WTC11 (cell line): ENCODE data around the gene COL4A3. TPM values are rescaled to one million over a fixed set of nuclear protein-coding genes. Genes with fewer than 3 reads are reported as not detected.

ENCODE experiments used
- ATAC-seq: fragments of 200-7000 bp; cut with Tn5 transposase; 2 replicates; pipeline ENCODE4 v1.10.0; 2021; ENCODE audit warnings: mild to moderate bottlenecking, moderate library complexity
- CTCF ChIA-PET: fragments of 300-600 bp; sonication (Branson Sonifier 250); formaldehyde crosslinking; loops from one replicate; lab custom pipeline; 2021; ENCODE audit warnings: antibody characterized with exemption; lab: Charles Lee
- POLR2A ChIA-PET: fragments of 350-600 bp; sonication (Branson Sonifier 250); formaldehyde crosslinking; loops from one replicate; lab custom pipeline; 2021; ENCODE audit warnings: antibody characterized with exemption; lab: Charles Lee
- DNase-seq: peaks from one replicate; pipeline ENCODE4 v3.0.0; 2021; ENCODE audit warnings: low spot score
- H3K27ac Mint-ChIP-seq: 2 replicates; pipeline ENCODE4 v1.8.0; 2021; ENCODE audit warnings: mixed read lengths
- H3K27me3 Mint-ChIP-seq: 2 replicates; pipeline ENCODE4 v1.8.0; 2021; ENCODE audit warnings: low read depth, mild to moderate bottlenecking, moderate library complexity, mixed read lengths
- H3K36me3 Mint-ChIP-seq: 2 replicates; pipeline ENCODE4 v1.8.0; 2021; ENCODE audit warnings: mixed read lengths
- H3K4me1 Mint-ChIP-seq: 2 replicates; pipeline ENCODE4 v1.8.0; 2022; ENCODE audit warnings: mixed read lengths
- H3K4me3 Mint-ChIP-seq: 2 replicates; pipeline ENCODE4 v1.8.0; 2021; ENCODE audit warnings: mild to moderate bottlenecking, moderate library complexity, mixed read lengths
- H3K9me3 Mint-ChIP-seq: 2 replicates; pipeline ENCODE4 v1.8.0; 2021; ENCODE audit warnings: mixed read lengths
- ATF1 ChIP-seq: sonication (generic); formaldehyde crosslinking; IDR thresholded peaks from 2 replicates; pipeline ENCODE4 v1.8.1; 2023; ENCODE audit warnings: mild to moderate bottlenecking, moderate library complexity, missing genetic modification reagents
- CDX4 ChIP-seq: fragments of 250-450 bp; sonication (Bioruptor Pico); IDR thresholded peaks from 2 replicates; pipeline ENCODE4 v1.9.0; 2021; ENCODE audit warnings: moderate library complexity, mild to moderate bottlenecking, inconsistent platforms, borderline replicate concordance
- CREB1 ChIP-seq: sonication (generic); formaldehyde crosslinking; IDR thresholded peaks from 2 replicates; pipeline ENCODE4 v1.8.0; 2023; ENCODE audit warnings: mild to moderate bottlenecking, missing genetic modification reagents
- ETV6 ChIP-seq: sonication (generic); formaldehyde crosslinking; IDR thresholded peaks from 2 replicates; pipeline ENCODE4 v1.8.1; 2022; ENCODE audit warnings: mild to moderate bottlenecking, missing genetic modification reagents
- IRF2 ChIP-seq: sonication (generic); formaldehyde crosslinking; IDR thresholded peaks from 2 replicates; pipeline ENCODE4 v1.8.0; 2022; ENCODE audit warnings: low read depth, missing genetic modification reagents, borderline replicate concordance
- MXD4 ChIP-seq: fragments of 250-450 bp; sonication (Bioruptor Pico); IDR thresholded peaks from 2 replicates; pipeline ENCODE4 v1.8.0; 2021; ENCODE audit warnings: mild to moderate bottlenecking, moderate library complexity, borderline replicate concordance
- MYBL2 ChIP-seq: sonication (generic); formaldehyde crosslinking; IDR thresholded peaks from 2 replicates; pipeline ENCODE4 v1.8.1; 2023; ENCODE audit warnings: mild to moderate bottlenecking, moderate library complexity, missing genetic modification reagents
- OVOL2 ChIP-seq: fragments of 250-450 bp; sonication (Bioruptor Pico); IDR thresholded peaks from 2 replicates; pipeline ENCODE4 v1.9.0; 2021; ENCODE audit warnings: mild to moderate bottlenecking, borderline replicate concordance
- SMAD3 ChIP-seq: sonication (generic); formaldehyde crosslinking; IDR thresholded peaks from 2 replicates; pipeline ENCODE4 v1.8.0; 2022; ENCODE audit warnings: missing genetic modification reagents, mild to moderate bottlenecking, borderline replicate concordance
- SOX15 ChIP-seq: fragments of 250-450 bp; sonication (Bioruptor Pico); IDR thresholded peaks from 2 replicates; pipeline ENCODE4 v1.9.0; 2021; ENCODE audit warnings: mild to moderate bottlenecking
- TP53 ChIP-seq: sonication (generic); formaldehyde crosslinking; IDR thresholded peaks from 2 replicates; pipeline ENCODE4 v1.8.1; 2023; ENCODE audit warnings: mild to moderate bottlenecking, missing genetic modification reagents
- USF1 ChIP-seq: sonication (generic); formaldehyde crosslinking; IDR thresholded peaks from 2 replicates; pipeline ENCODE4 v1.8.0; 2022; ENCODE audit warnings: mild to moderate bottlenecking, missing genetic modification reagents
- ZNF121 ChIP-seq: sonication (generic); formaldehyde crosslinking; IDR thresholded peaks from 2 replicates; pipeline ENCODE4 v1.8.0; 2023; ENCODE audit warnings: missing genetic modification reagents
- ZNF423 ChIP-seq: fragments of 250-450 bp; sonication (Bioruptor Pico); IDR thresholded peaks from 2 replicates; pipeline ENCODE4 v2.1.2; 2022; ENCODE audit warnings: mild to moderate bottlenecking, moderate library complexity
- total RNA-seq: library from RNA; stranded (reverse); gene quantifications from 3 replicates; pipeline ENCODE4 v1.2.3, GENCODE V29; 2021
- TF ChIP-seq, protein P1 (sequence below): fragments of 250-450 bp; sonication (Bioruptor Pico); IDR thresholded peaks from 2 replicates; pipeline ENCODE4 v1.8.0; 2021; ENCODE audit warnings: mild to moderate bottlenecking
- TF ChIP-seq, protein P2 (sequence below): sonication (generic); formaldehyde crosslinking; IDR thresholded peaks from 2 replicates; pipeline ENCODE4 v1.8.1; 2023; ENCODE audit warnings: mild to moderate bottlenecking, missing genetic modification reagents, moderate library complexity
- TF ChIP-seq, protein P3 (sequence below): sonication (generic); formaldehyde crosslinking; IDR thresholded peaks from 2 replicates; pipeline ENCODE4 v1.8.1; 2023; ENCODE audit warnings: mild to moderate bottlenecking, moderate library complexity, missing genetic modification reagents
- TF ChIP-seq, protein P4 (sequence below): sonication (generic); formaldehyde crosslinking; IDR thresholded peaks from 2 replicates; pipeline ENCODE4 v1.8.1; 2022; ENCODE audit warnings: low read depth, missing genetic modification reagents, borderline replicate concordance

COL4A3 gene
- total RNA-seq, 1 experiment from 2014 or later = 0.90 TPM

DNA sequence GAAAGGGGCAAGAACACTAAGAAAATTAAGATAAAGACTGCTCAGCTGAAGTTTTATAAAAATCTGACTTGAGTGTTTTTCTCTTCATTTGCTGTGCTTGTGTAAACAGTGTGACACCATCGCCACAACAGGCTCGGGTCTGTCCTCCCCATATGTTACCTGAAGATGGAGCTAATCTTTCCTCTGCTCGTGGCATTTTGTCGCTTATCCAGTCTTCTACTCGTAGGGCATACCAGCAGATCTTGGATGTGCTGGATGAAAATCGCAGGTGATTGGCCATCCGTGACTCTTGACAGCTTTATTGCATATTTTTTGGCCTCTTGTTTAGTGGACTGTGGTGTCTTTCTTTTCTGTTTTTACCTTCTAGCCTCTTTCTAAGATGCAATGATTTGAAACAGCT, 182.7 kb downstream of the COL4A3 start:
- Mint-ChIP-seq H3K9me3 (no peaks in the 10 kb centered on the region), H3K4me1 (peaks cover 15% of the 10 kb centered on the region), H3K4me3 (no peak overlapping the region), H3K27ac (no peak overlapping the region), H3K27me3 (no peaks in the 10 kb centered on the region), H3K36me3 (peaks cover 12% of the 10 kb centered on the region)
- TF ChIP-seq CREB1 (CRISPR knock-in tag) = no peak
- TF ChIP-seq ATF1 = no peak
- CTCF ChIA-PET = interaction anchor here (0.6 to 1.4 kb wide), 3 partner anchors 11 to 311 kb away, joined by 3 to 4 read pairs (median 3); no protein-coding TSS in a partner anchor
- peak; percentile 86 for ATAC-seq
- POLR2A ChIA-PET = no interaction called here
- DNase-seq = no peak

- peaks cover 4% of the 10 kb centered on the region; the same call in 1 of the 2 replicates for H3K36me3 Mint-ChIP-seq
- POLR2A ChIA-PET = no interaction called here
Observed at GRCh38 chr2:227348324-227348723, 183.9 kb downstream of the COL4A3 start.

DNA sequence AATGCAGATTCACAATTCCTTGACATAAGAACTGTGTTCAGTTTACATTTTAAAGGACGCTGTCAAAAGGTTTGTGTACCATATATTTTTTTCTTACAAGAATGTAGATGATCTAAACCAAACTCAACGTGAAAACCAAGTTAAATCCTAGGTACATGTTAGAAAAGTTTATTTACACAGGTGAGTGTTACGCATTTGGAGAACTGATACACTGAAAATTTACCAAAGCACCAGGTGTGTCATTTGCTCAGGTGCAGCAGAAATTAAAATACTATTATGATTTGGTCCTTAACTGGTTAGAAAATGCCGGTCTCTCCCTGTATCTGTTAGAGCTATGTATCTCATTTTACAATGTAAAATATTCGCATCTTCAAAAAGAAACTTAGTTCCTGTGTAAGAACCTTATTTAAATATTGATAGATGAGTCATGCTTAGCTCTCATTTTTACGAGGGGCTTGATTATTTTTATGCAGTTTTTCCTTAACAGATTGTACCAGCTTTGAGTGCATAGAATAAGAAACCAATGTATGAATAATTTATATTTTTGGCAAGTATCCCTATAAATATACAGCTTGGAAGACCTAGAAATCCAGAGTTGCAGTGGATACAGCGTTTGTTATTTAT, 185.7 kb downstream of the COL4A3 start:
- Mint-ChIP-seq H3K9me3 (no peaks in the 10 kb centered on the region), H3K27me3 (no peaks in the 10 kb centered on the region), H3K4me1 (peaks cover 23% of the 10 kb centered on the region), H3K27ac (no peak overlapping the region)
- ATAC-seq (no peak), DNase-seq (no peak)
- TF ChIP-seq, protein P1, sequence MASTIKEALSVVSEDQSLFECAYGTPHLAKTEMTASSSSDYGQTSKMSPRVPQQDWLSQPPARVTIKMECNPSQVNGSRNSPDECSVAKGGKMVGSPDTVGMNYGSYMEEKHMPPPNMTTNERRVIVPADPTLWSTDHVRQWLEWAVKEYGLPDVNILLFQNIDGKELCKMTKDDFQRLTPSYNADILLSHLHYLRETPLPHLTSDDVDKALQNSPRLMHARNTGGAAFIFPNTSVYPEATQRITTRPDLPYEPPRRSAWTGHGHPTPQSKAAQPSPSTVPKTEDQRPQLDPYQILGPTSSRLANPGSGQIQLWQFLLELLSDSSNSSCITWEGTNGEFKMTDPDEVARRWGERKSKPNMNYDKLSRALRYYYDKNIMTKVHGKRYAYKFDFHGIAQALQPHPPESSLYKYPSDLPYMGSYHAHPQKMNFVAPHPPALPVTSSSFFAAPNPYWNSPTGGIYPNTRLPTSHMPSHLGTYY = no peak
- TF ChIP-seq ZNF423 (CRISPR knock-in tag) (no peak), TP53 (no peak)
- TF ChIP-seq, all 79 proteins: peak for 0
- CTCF ChIA-PET = interaction anchor here (0.7 kb wide), 1 partner anchor 390 kb away, joined by 3 read pairs; no protein-coding TSS in a partner anchor
- Mint-ChIP-seq H3K36me3 (peaks cover 4% of the 10 kb centered on the region; the same call in 1 of the 2 replicates), H3K4me3 (no peak overlapping the region)
- POLR2A ChIA-PET = no interaction called here

More at GRCh38 chr2:227348324-227348723, 183.9 kb downstream of the COL4A3 start:
- TF ChIP-seq, protein P2, sequence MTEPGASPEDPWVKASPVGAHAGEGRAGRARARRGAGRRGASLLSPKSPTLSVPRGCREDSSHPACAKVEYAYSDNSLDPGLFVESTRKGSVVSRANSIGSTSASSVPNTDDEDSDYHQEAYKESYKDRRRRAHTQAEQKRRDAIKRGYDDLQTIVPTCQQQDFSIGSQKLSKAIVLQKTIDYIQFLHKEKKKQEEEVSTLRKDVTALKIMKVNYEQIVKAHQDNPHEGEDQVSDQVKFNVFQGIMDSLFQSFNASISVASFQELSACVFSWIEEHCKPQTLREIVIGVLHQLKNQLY (CRISPR knock-in tag) = no peak
- no peak for TF ChIP-seq ZNF121 (CRISPR knock-in tag)
- TF ChIP-seq, protein P3, sequence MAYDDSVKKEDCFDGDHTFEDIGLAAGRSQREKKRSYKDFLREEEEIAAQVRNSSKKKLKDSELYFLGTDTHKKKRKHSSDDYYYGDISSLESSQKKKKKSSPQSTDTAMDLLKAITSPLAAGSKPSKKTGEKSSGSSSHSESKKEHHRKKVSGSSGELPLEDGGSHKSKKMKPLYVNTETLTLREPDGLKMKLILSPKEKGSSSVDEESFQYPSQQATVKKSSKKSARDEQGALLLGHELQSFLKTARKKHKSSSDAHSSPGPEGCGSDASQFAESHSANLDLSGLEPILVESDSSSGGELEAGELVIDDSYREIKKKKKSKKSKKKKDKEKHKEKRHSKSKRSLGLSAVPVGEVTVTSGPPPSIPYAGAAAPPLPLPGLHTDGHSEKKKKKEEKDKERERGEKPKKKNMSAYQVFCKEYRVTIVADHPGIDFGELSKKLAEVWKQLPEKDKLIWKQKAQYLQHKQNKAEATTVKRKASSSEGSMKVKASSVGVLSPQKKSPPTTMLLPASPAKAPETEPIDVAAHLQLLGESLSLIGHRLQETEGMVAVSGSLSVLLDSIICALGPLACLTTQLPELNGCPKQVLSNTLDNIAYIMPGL (CRISPR knock-in tag) = no peak
- no peak for TF ChIP-seq SOX15
- TF ChIP-seq ETV6 (CRISPR knock-in tag) = no peak
- no peak for TF ChIP-seq USF1 (CRISPR knock-in tag)
- no peak for TF ChIP-seq MYBL2 (CRISPR knock-in tag)
- TF ChIP-seq ZNF423 (CRISPR knock-in tag) = no peak
- no peak for TF ChIP-seq IRF2 (CRISPR knock-in tag)
- TF ChIP-seq, protein P4, sequence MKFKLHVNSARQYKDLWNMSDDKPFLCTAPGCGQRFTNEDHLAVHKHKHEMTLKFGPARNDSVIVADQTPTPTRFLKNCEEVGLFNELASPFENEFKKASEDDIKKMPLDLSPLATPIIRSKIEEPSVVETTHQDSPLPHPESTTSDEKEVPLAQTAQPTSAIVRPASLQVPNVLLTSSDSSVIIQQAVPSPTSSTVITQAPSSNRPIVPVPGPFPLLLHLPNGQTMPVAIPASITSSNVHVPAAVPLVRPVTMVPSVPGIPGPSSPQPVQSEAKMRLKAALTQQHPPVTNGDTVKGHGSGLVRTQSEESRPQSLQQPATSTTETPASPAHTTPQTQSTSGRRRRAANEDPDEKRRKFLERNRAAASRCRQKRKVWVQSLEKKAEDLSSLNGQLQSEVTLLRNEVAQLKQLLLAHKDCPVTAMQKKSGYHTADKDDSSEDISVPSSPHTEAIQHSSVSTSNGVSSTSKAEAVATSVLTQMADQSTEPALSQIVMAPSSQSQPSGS (CRISPR knock-in tag) = no peak
- TF ChIP-seq MXD4 (CRISPR knock-in tag) = no peak
- TF ChIP-seq CDX4 (CRISPR knock-in tag) = no peak
- no peak for TF ChIP-seq OVOL2
- no peak for TF ChIP-seq SMAD3
- Mint-ChIP-seq H3K27me3 (no peaks in the 10 kb centered on the region), H3K27ac (no peak overlapping the region), H3K4me1 (peaks cover 23% of the 10 kb centered on the region), H3K4me3 (no peak overlapping the region), H3K9me3 (no peaks in the 10 kb centered on the region)
- no peak for DNase-seq
- CTCF ChIA-PET = interaction anchor here (0.8 to 1.5 kb wide), 4 partner anchors 19 to 214 kb away, joined by 3 read pairs; no protein-coding TSS in a partner anchor
- no peak for ATAC-seq
